Ammon's horn (tissue), 1 donor: Measurements from ENCODE around the gene PEX16.

ENCODE experiments used
- DNase-seq: peaks from one replicate; pipeline ENCODE4 v3.0.0-alpha.2; 2016; ENCODE audit warnings: low spot score

PEX16 gene

GRCh38 chr11:45876401-45876800 is 41.3 kb downstream of the PEX16 start:
- DNase-seq = no peak

GRCh38 chr11:45872651-45873356 is 44.9 kb downstream of the PEX16 start:
- DNase-seq = peak; percentile 86

GRCh38 chr11:45871638-45872037 is 46.0 kb downstream of the PEX16 start:
- DNase-seq = no peak

GRCh38 chr11:45870706-45871105 is 47.0 kb downstream of the PEX16 start:
- no peak for DNase-seq

- DNase-seq = no peak
Observed at GRCh38 chr11:45869551-45869950, 48.1 kb downstream of the PEX16 start.

- DNase-seq = no peak
Observed at GRCh38 chr11:45864041-45864440, 53.6 kb downstream of the PEX16 start.

GRCh38 chr11:45860764-45861510 is 56.7 kb downstream of the PEX16 start:
- no peak for DNase-seq

GRCh38 chr11:45860348-45860747 is 57.3 kb downstream of the PEX16 start:
- DNase-seq = no peak
